IMR-90 (cell line): Measurements from ENCODE around the gene PLA2G12B. TPM values are rescaled to one million over a fixed set of nuclear protein-coding genes. Genes with fewer than 3 reads are reported as not detected.

Experiments
- ATAC-seq: fragments of 200-7000 bp; cut with Tn5 transposase; 2 replicates; pipeline ENCODE4 v1.9.1; 2020; ENCODE audit warnings: low read depth, mild to moderate bottlenecking, moderate library complexity
- BruUV-seq: library from RNA; stranded (reverse); fragments of 400-500 nt; replicated peaks from 2 replicates; lab custom pipeline; 2021; lab: Mats Ljungman, UMichigan
- CTCF ChIA-PET: fragments of 300-600 bp; formaldehyde crosslinking; extraction: SDS; loops from one replicate; lab custom pipeline; 2021; ENCODE audit warnings: antibody characterized with exemption; lab: Yijun Ruan, JAX
- POLR2A ChIA-PET: fragments of 300-600 bp; sonication (Branson Sonifier 250); formaldehyde crosslinking; loops from one replicate; lab custom pipeline; 2022; ENCODE audit warnings: antibody characterized with exemption; ENCODE audit not compliant: unreplicated experiment; lab: Charles Lee
- DNase-seq: peaks from one replicate; pipeline ENCODE4 v3.0.0; 2013
- H2AFZ ChIP-seq: replicated peaks from 2 replicates; pipeline ENCODE3; 2013; ENCODE audit warnings: low read length, mild to moderate bottlenecking; ENCODE audit not compliant: poor library complexity
- H2AK5ac ChIP-seq: 2 replicates; pipeline ENCODE4 v1.6.1; 2013; ENCODE audit warnings: low read depth, low read length, inconsistent platforms
- H2AK9ac ChIP-seq: replicated peaks from 2 replicates; pipeline ENCODE3; 2013; ENCODE audit warnings: mild to moderate bottlenecking, low read depth, low read length, moderate library complexity; ENCODE audit not compliant: poor library complexity
- H2BK120ac ChIP-seq: 2 replicates; pipeline ENCODE4 v1.6.1; 2013; ENCODE audit warnings: low read depth, low read length, inconsistent platforms
- H2BK15ac ChIP-seq: 3 replicates; pipeline ENCODE4 v1.6.1; 2013; ENCODE audit warnings: low read depth, low read length, inconsistent platforms
- H2BK20ac ChIP-seq: 2 replicates; pipeline ENCODE4 v1.6.1; 2013; ENCODE audit warnings: low read depth, mild to moderate bottlenecking, inconsistent platforms, low read length, moderate library complexity
- H2BK5ac ChIP-seq: 2 replicates; pipeline ENCODE4 v1.6.1; 2013; ENCODE audit warnings: mild to moderate bottlenecking, low read depth, low read length, inconsistent platforms; ENCODE audit not compliant: poor library complexity, severe bottlenecking
- H3K14ac ChIP-seq: replicated peaks from 2 replicates; pipeline ENCODE4 v1.6.1; 2013; ENCODE audit warnings: low read depth, low read length, inconsistent platforms
- H3K18ac ChIP-seq: 2 replicates; pipeline ENCODE4 v1.6.1; 2013; ENCODE audit warnings: low read depth, low read length, control low read depth
- H3K23ac ChIP-seq: 2 replicates; pipeline ENCODE4 v1.6.1; 2013; ENCODE audit warnings: low read depth, low read length, inconsistent platforms
- H3K27ac ChIP-seq: 2 replicates; pipeline ENCODE4 v1.5.1; 2013; ENCODE audit warnings: mild to moderate bottlenecking, control low read depth, low read length; ENCODE audit not compliant: insufficient read depth
- H3K27me3 ChIP-seq: 2 replicates; pipeline ENCODE4 v1.6.1; 2013; ENCODE audit warnings: low read length; ENCODE audit not compliant: control insufficient read depth, insufficient read depth
- H3K36me3 ChIP-seq: 2 replicates; pipeline ENCODE4 v1.6.1; 2013; ENCODE audit warnings: low read length, mixed read lengths; ENCODE audit not compliant: control insufficient read depth, insufficient read depth
- H3K4ac ChIP-seq: 2 replicates; pipeline ENCODE4 v1.6.1; 2013; ENCODE audit warnings: low read depth, low read length, inconsistent platforms
- H3K4me1 ChIP-seq: 2 replicates; pipeline ENCODE4 v1.6.1; 2013; ENCODE audit warnings: low read length, mixed read lengths; ENCODE audit not compliant: control insufficient read depth, insufficient read depth
- H3K4me2 ChIP-seq: 2 replicates; pipeline ENCODE4 v1.6.1; 2013; ENCODE audit warnings: low read depth, mild to moderate bottlenecking, control low read depth, low read length, moderate library complexity
- H3K4me3 ChIP-seq: 2 replicates; pipeline ENCODE4 v1.5.1; 2013; ENCODE audit warnings: low read depth, mild to moderate bottlenecking, control low read depth, low read length, moderate library complexity; ENCODE audit not compliant: insufficient read depth
- H3K56ac ChIP-seq: 2 replicates; pipeline ENCODE4 v1.6.1; 2013; ENCODE audit warnings: low read length, inconsistent platforms; ENCODE audit not compliant: insufficient read depth; ENCODE audit errors: extremely low read depth
- H3K79me1 ChIP-seq, 2 experiments: 2 replicates each; pipeline ENCODE4 v1.6.1; 2013; ENCODE audit warnings: low read length in 2 of 2, inconsistent platforms in 1 of 2, low read depth in 1 of 2
- H3K9ac ChIP-seq: 2 replicates; pipeline ENCODE4 v1.6.1; 2013; ENCODE audit warnings: low read depth, low read length, control low read depth
- H3K9me1 ChIP-seq: 2 replicates; pipeline ENCODE4 v1.6.1; 2013; ENCODE audit warnings: low read length, inconsistent platforms; ENCODE audit not compliant: insufficient read depth
- H3K9me3 ChIP-seq: 2 replicates; pipeline ENCODE4 v1.6.1; 2013; ENCODE audit warnings: low read length; ENCODE audit not compliant: control insufficient read depth, insufficient read depth
- H4K20me1 ChIP-seq: 2 replicates; pipeline ENCODE4 v1.6.1; 2013; ENCODE audit warnings: low read length, inconsistent platforms; ENCODE audit not compliant: insufficient read depth
- H4K5ac ChIP-seq: 2 replicates; pipeline ENCODE4 v1.6.1; 2013; ENCODE audit warnings: mild to moderate bottlenecking, low read depth, low read length, control low read depth
- H4K8ac ChIP-seq, 2 experiments: 2 replicates each; pipeline ENCODE4 v1.6.1; 2013; ENCODE audit warnings: low read depth in 2 of 2, low read length in 2 of 2, control low read depth in 1 of 2, inconsistent platforms in 1 of 2
- H4K91ac ChIP-seq: 2 replicates; pipeline ENCODE4 v1.6.1; 2013; ENCODE audit warnings: low read depth, low read length, inconsistent platforms; ENCODE audit not compliant: insufficient read depth
- BHLHE40 ChIP-seq: fragments of 150-350 bp; IDR thresholded peaks from 2 replicates; pipeline ENCODE4 v1.6.1; 2016; ENCODE audit warnings: mild to moderate bottlenecking, low read depth, low read length
- MAZ ChIP-seq: IDR thresholded peaks from 2 replicates; pipeline ENCODE4 v1.6.1; 2012; ENCODE audit warnings: low read depth, mild to moderate bottlenecking, low read length, improper control_type of control experiment, moderate library complexity, borderline replicate concordance
- WGBS, 2 experiments: methylation state at CpG; one replicate each; pipeline versions ENCODE4 v1.1.5 to v1.1.7; 2013; ENCODE audit warnings: missing lambda C conversion rate in 2 of 2; ENCODE audit not compliant: insufficient read length in 1 of 2; ENCODE audit errors: extremely low coverage in 2 of 2; 5-methylcytosine and 5-hydroxymethylcytosine counted together
- dilution Hi-C: fragments of 300-500 bp; cut with HindIII; formaldehyde crosslinking; loops from one replicate; pipeline ENCODE4 v1.14.3; 2018; ENCODE audit warnings: low sequenced_read_pairs; ENCODE audit not compliant: unreplicated experiment
- in situ Hi-C: fragments of 300-500 bp; cut with MboI; formaldehyde crosslinking; loops from 3 replicates; pipeline ENCODE4 v1.14.3; 2019; ENCODE audit warnings: low sequenced_read_pairs, inconsistent platforms, mixed read lengths
- intact Hi-C: fragments of 100-400 bp; cut with micrococcal nuclease; formaldehyde crosslinking; loops from 2 replicates; pipeline ENCODE4 v1.10.0; 2022
- polyA plus RNA-seq, 3 experiments: library from polyadenylated mRNA; depleted of rRNA; stranded (reverse); fragments of >200 nt; gene quantifications; 2 replicates each; pipeline ENCODE4 v1.2.3, GENCODE V29; 2012; ENCODE audit warnings: low replicate concordance in 1 of 3
- total RNA-seq: library from RNA; depleted of rRNA; stranded (reverse); fragments of >200 nt; gene quantifications from 2 replicates; pipeline ENCODE4 v1.2.3, GENCODE V29; 2012

The PLA2G12B gene
- total and polyA plus RNA-seq, 2 of the 4 experiments (the other 2 are of a cell fraction) = not detected

DNA sequence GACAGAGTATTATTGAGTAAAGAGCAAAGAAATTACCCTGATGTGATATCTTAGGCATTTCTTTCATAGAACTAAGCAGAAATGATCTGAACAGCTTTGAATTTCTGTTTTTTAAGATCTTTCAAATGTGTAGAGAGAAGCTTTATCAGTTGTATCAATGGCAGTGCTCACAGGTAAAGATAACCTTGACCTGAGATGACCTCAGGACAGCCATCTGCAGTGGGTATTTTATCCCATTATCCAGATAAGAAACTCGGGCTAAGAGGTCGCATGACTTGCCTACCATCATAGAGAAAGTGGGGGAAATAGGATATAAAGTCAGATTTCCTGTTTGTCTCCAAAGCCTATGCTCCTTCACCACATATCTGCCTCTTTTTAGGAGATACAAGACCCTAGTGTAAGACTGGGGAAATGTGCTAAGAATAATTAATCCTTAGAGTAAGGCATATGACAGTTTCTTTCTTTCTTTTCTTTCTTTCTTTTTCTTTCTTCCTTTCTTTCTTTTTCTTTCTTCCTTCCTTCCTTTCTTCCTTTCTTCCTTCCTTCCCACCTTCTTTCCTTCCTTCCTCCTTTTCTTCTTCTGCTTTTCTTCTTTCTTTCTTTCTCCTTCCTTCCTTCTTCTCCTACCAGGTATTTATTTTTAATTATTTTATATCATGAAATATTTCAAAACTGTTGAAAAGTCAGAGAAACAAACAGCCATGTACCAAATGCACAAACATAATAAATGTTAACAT is 10.9 kb downstream of the PLA2G12B start:
- CTCF ChIA-PET = no interaction called here

More for the DNA sequence above, 10.9 kb downstream of the PLA2G12B start:
- WGBS, 2 experiments = no CpG with 5 or more reads among the region's 2 CpGs
- peaks cover 19% of the 10 kb centered on the region for H3K27me3 ChIP-seq
- H3K79me1 ChIP-seq = no peaks in the 10 kb centered on the region
- ATAC-seq (no peak), DNase-seq (no peak)
- POLR2A ChIA-PET = no interaction called here
- no peak overlapping the region for H3K18ac ChIP-seq
- H3K9ac ChIP-seq = no peak overlapping the region
- H3K56ac ChIP-seq = no peak overlapping the region
- no peak overlapping the region for H3K14ac ChIP-seq
- no TSS peak for BruUV-seq
- H3K36me3 ChIP-seq = no peaks in the 10 kb centered on the region
- H3K4me3 ChIP-seq = no peak overlapping the region
- H3K9me3 ChIP-seq = no peaks in the 10 kb centered on the region
- intact Hi-C loops (no loop called here), dilution Hi-C loops (no loop called here), in situ Hi-C loops (no loop called here)
- no peak overlapping the region for H4K5ac ChIP-seq
- H3K23ac ChIP-seq = no peak overlapping the region
- H2BK15ac ChIP-seq = no peak overlapping the region
- no peak overlapping the region for H3K4me2 ChIP-seq
- peaks cover 3% of the 10 kb centered on the region; the same call in 1 of the 2 replicates for H3K9me1 ChIP-seq
- H4K20me1 ChIP-seq = no peaks in the 10 kb centered on the region
- H2BK20ac ChIP-seq = no peak overlapping the region
- no peak overlapping the region for H2AFZ ChIP-seq
- H2AK5ac ChIP-seq = no peak overlapping the region
- H3K4me1 ChIP-seq = no peaks in the 10 kb centered on the region
- no peak overlapping the region for H3K4ac ChIP-seq
- TF ChIP-seq BHLHE40 (no peak), MAZ (no peak)
- H2BK5ac ChIP-seq = no peak overlapping the region
- H4K8ac ChIP-seq = no peak overlapping the region
- H2AK9ac ChIP-seq = no peak overlapping the region
- no peak overlapping the region for H3K27ac ChIP-seq
- H2BK120ac ChIP-seq = no peak overlapping the region
- H4K91ac ChIP-seq = no peak overlapping the region
